ENCODE results near the gene MARK3.
A peak's percentile ranks its signal among the peaks of the same experiment; 100 is the strongest.

MARK3 gene

DNA sequence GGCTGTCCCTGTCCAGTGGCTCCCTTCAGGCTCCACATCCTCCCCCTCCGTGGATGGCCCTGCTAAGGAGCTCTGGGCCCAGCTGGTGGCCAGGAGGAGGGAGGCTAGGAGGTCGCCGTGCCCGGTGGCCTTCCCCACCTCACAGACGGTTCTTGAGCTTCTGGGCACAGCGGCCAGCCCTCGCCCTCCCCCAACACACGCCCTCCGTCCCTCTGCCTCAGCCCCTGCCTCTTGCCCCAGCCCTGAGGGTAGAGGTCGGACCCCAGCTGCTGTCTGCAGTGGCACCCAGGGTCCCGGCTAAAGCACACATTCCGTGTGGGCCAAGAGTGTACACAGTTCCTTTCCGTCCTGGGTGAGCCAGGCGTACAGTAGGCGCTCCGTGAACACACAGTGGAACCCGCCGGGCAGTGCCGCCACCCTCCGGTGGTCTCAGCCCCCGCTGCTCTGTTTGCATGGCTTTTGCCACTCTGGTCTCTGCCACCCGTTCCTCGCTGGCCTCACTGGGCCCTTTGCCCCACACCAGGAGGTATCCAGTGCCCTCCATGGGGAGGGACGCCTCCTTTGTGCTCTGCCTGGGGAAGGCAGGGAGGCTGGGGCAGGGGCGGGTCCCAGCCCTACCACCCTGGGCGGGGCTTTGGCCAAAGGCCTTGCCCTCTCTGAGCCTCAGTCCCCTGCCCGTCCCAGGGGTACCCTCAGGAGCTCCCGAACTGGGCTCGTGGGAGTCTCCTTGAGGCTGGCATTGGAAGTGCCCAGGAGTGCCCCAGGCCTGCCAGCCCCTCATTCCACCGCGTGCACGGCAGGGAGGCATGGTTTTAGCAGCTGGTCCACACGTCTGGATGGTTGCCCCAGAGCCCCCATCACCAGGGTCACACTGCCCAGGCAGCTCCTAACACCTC is 156.7 kb downstream of the MARK3 start:
- DNase-seq, result no peak
- Histone ChIP-seq H3K4me3 (ENCODE audit: low read depth, low read length) (no peak overlapping the region), H3K27ac (peak overlapping the region; percentile 77), H3K36me3 (no peaks in the 10 kb centered on the region), H3K27me3 (ENCODE audit: insufficient read depth, low read depth, severe bottlenecking) (no peaks in the 10 kb centered on the region), H3K9me3 (ENCODE audit: severe bottlenecking) (no peaks in the 10 kb centered on the region)
- TF ChIP-seq, protein P1, sequence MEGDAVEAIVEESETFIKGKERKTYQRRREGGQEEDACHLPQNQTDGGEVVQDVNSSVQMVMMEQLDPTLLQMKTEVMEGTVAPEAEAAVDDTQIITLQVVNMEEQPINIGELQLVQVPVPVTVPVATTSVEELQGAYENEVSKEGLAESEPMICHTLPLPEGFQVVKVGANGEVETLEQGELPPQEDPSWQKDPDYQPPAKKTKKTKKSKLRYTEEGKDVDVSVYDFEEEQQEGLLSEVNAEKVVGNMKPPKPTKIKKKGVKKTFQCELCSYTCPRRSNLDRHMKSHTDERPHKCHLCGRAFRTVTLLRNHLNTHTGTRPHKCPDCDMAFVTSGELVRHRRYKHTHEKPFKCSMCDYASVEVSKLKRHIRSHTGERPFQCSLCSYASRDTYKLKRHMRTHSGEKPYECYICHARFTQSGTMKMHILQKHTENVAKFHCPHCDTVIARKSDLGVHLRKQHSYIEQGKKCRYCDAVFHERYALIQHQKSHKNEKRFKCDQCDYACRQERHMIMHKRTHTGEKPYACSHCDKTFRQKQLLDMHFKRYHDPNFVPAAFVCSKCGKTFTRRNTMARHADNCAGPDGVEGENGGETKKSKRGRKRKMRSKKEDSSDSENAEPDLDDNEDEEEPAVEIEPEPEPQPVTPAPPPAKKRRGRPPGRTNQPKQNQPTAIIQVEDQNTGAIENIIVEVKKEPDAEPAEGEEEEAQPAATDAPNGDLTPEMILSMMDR (IDR thresholded peaks at IDR 0.05; ENCODE audit: low read depth, low read length), result no peak

DNA sequence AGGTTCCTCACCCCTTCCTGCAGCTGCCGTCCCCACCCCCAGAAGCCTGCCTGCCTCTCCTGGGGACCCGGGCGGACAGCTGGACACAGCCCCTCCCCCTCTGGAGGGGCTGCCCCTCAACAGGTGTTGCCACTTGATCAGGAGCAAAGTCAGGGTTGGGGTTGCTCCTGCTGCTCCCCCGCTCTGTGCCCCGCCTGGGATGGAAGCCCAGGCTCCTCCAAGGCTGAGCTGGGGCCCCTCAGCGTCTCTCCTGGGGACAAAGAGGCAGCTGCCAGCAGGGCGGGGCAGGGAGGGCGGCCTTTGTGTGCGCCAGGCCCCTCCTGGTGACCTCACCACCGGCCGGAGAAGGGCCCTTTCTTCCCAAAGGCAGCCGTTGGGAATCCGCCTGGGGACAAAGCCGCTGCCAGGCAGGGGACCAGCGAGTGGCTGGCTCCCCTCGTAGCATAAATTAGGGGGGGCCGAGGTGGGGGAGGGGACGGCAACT is 157.4 kb downstream of the MARK3 start:
- Histone ChIP-seq H3K27me3 (ENCODE audit: insufficient read depth, low read depth, severe bottlenecking) (no peaks in the 10 kb centered on the region), H3K27ac (peak overlapping the region; percentile 77), H3K4me3 (ENCODE audit: low read depth, low read length) (no peak overlapping the region), H3K36me3 (no peaks in the 10 kb centered on the region), H3K9me3 (ENCODE audit: severe bottlenecking) (no peaks in the 10 kb centered on the region)
- TF ChIP-seq, protein P1 (IDR thresholded peaks at IDR 0.05; ENCODE audit: low read depth, low read length), result no peak
- peak; percentile 78 for DNase-seq

DNA sequence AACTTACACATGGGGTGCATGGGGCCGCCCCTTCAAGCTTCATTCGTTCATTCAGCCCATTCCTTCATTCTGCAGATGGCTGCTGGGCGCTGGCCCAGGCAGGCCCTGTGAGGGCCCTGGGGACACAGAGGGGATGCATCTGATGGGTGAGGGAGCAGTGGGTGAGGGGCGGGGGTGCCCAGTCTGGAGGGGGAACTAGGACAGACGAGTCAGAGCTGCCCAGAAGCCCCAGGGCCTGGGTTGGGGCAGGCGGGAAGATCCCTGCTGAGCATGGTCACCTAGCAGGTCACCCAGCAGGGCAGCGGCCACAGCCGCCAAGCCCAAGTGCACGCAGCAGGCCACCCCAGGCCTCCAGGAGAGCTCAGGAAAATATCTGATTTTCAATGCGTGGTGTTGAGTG is 157.9 kb downstream of the MARK3 start:
- TF ChIP-seq, protein P1 (IDR thresholded peaks at IDR 0.05; ENCODE audit: low read depth, low read length), result no peak
- DNase-seq, result no peak
- H3K27me3 ChIP-seq (ENCODE audit: insufficient read depth, low read depth, severe bottlenecking), result no peaks in the 10 kb centered on the region
- no peaks in the 10 kb centered on the region for H3K9me3 ChIP-seq (ENCODE audit: severe bottlenecking)
- peak overlapping the region; percentile 77 for H3K27ac ChIP-seq
- no peaks in the 10 kb centered on the region for H3K36me3 ChIP-seq
- no peak overlapping the region for H3K4me3 ChIP-seq (ENCODE audit: low read depth, low read length)

DNA sequence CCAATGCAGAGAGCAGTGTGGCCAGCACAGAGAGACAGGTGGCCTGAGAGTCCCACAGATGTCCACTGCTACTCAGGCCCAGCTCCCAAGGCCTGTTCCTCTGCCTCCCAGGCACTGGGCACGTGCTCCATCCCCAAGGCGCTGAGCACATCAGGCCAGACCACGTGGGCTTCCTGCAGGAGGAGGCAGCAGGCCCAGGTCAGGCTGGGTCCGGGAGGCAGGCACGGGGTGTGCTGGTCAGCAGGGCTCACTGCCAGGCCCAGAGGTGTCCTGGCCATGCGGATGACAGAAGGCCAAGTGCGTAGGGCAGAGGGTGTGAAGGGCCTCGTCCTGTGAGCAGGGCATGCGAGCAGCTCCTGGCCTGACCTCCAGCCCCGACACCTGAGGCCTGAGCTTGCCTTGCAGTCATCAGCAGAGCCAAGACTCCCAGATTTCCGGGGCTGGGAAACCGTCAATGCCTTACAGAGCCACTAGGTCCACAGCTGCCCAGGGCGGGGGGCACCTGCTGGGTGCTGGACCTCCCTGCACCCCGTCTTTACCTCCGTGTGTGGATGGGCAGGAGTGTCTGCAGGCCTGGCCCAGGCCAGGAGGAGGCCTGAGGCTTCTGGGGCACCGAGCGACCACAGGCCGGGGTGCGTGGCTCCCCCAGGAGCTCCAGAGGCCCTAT is 158.6 kb downstream of the MARK3 start:
- TF ChIP-seq, protein P1 (IDR thresholded peaks at IDR 0.05; ENCODE audit: low read depth, low read length), result no peak
- Histone ChIP-seq H3K27me3 (ENCODE audit: insufficient read depth, low read depth, severe bottlenecking) (no peaks in the 10 kb centered on the region), H3K36me3 (no peaks in the 10 kb centered on the region), H3K27ac (peak overlapping the region; percentile 77), H3K9me3 (ENCODE audit: severe bottlenecking) (no peaks in the 10 kb centered on the region), H3K4me3 (ENCODE audit: low read depth, low read length) (no peak overlapping the region)
- no peak for DNase-seq

DNA sequence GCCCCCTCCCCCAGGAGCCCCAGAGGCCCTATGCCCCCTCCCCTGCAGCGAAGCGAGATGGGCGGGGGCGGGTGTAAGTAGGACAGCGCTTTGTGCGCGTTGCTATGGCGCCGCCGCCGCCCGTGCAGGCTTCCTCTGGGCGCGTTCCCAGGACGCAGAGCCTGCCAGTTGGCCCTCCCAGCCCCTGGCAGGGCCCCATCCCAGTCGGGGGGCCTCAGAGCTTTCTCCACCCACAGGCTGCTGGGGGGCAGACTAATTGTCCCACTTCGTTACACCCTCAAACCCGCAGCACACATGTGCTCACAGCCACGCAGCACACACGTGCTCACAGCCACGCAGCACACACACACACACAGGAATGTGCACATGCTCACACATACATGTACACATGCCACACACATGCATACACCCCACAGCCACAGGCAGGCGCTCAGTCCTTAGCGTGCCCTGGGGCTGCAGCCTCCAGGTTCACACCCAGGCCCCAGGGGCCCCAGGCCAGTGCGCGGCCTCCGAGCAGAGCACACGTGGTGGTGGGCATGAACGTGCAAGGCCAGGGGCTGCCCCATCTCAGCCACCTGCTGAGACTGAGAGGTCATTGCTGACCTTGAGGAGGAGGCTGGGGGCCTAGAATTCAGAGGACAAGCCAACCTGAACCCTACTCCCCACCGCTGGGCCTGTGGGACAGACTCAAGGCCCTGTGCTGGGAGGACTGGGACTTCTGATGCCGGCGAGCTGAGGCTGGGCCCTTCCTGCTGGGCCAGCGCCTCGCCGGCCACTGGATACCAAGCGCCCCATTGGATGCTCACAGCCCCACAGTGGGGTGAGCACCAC is 159.4 kb downstream of the MARK3 start:
- H3K27ac ChIP-seq, result peak overlapping the region; percentile 31
- H3K36me3 ChIP-seq, result no peaks in the 10 kb centered on the region
- TF ChIP-seq, protein P1 (IDR thresholded peaks at IDR 0.05; ENCODE audit: low read depth, low read length), result no peak
- no peak overlapping the region for H3K4me3 ChIP-seq (ENCODE audit: low read depth, low read length)
- DNase-seq, result no peak
- no peaks in the 10 kb centered on the region for H3K9me3 ChIP-seq (ENCODE audit: severe bottlenecking)
- no peaks in the 10 kb centered on the region for H3K27me3 ChIP-seq (ENCODE audit: insufficient read depth, low read depth, severe bottlenecking)
